Transverse colon (tissue), 4 donors: ENCODE measurements around the gene MET. TPM values are rescaled to one million over a fixed set of nuclear protein-coding genes. Genes with fewer than 3 reads are reported as not detected.

Experiments used
- DNase-seq: peaks from one replicate; pipeline ENCODE4 v3.0.0-alpha.2; 2019
- H3K27ac ChIP-seq, 4 donors: fragments of 200-600 bp; sonication (generic); 2 replicates each; pipeline ENCODE4 v1.5.1; 2016 to 2018; ENCODE audit warnings: inconsistent platforms in 4 of 4
- H3K27me3 ChIP-seq: fragments of 200-600 bp; sonication (generic); 2 replicates; pipeline ENCODE4 v1.5.1; 2017; ENCODE audit warnings: inconsistent platforms
- H3K36me3 ChIP-seq, 4 donors: fragments of 200-600 bp; sonication (generic); 2 replicates each; pipeline ENCODE4 v1.5.1; 2017 to 2019; ENCODE audit warnings: inconsistent platforms in 4 of 4
- H3K4me1 ChIP-seq, 4 donors: fragments of 200-600 bp; sonication (generic); 2 replicates each; pipeline ENCODE4 v1.5.1; 2017 to 2020; ENCODE audit warnings: inconsistent platforms in 4 of 4
- H3K4me3 ChIP-seq, 4 donors: fragments of 200-600 bp; sonication (generic); 1 replicate in 1 of 4; 2 replicates in 3 of 4; pipeline versions ENCODE4 v1.5.1 to v1.6.1; 2017 to 2019; ENCODE audit warnings: inconsistent platforms in 4 of 4
- H3K9me3 ChIP-seq, 2 donors: fragments of 200-600 bp; sonication (generic); 2 replicates each; pipeline ENCODE4 v1.5.1; 2017 to 2019; ENCODE audit warnings: inconsistent platforms in 2 of 2
- EP300 ChIP-seq: sonication (generic); formaldehyde crosslinking; IDR thresholded peaks from one replicate; pipeline ENCODE4 v1.6.1; 2017; ENCODE audit warnings: antibody characterized with exemption, low read depth
- POLR2A ChIP-seq: fragments of 450-650 bp; IDR thresholded peaks from one replicate; pipeline ENCODE4 v1.6.1; 2016; ENCODE audit warnings: antibody characterized with exemption, mild to moderate bottlenecking, moderate library complexity
- POLR2AphosphoS5 ChIP-seq, 3 donors: sonication (generic); formaldehyde crosslinking; IDR thresholded peaks; one replicate each; pipeline ENCODE4 v1.6.1; 2016; ENCODE audit warnings: antibody characterized with exemption in 3 of 3
- WGBS, 2 donors: methylation state at CpG; one replicate each; pipeline ENCODE4 v1.1.5; 2018; ENCODE audit warnings: low coverage in 1 of 2; 5-methylcytosine and 5-hydroxymethylcytosine counted together
- in situ Hi-C, 4 donors: fragments of 200-750 bp; cut with MboI; loops; one replicate each; pipeline versions ENCODE4 v1.15.0 to v1.15.1; 2017; ENCODE audit warnings: low sequenced_read_pairs in 3 of 4, low pct_ligation_motif_present in 1 of 4, low pct_unique_long_range_greater_than_20kb in 1 of 4
- intact Hi-C: fragments of 100-400 bp; cut with DNase I; formaldehyde crosslinking; loops from one replicate; pipeline ENCODE4 v1.15.1; 2023; ENCODE audit warnings: low total_unique reads
- total RNA-seq, 4 donors: library from RNA; depleted of rRNA; stranded (reverse); fragments of >200 nt; gene quantifications; one replicate each; pipeline ENCODE4 v1.1.0, GENCODE V29; 2016
- TF ChIP-seq, protein P1 (sequence below), 5 experiments: fragments of 200-600 bp in 3 of 5; fragments of 450-650 bp in 2 of 5; sonication (generic) in 3 of 5; IDR thresholded peaks; 1 replicate in 2 of 5; 2 replicates in 3 of 5; pipeline ENCODE4 v1.5.1; 2016 to 2017; ENCODE audit warnings: antibody characterized with exemption in 5 of 5, inconsistent platforms in 3 of 5, mild to moderate bottlenecking in 2 of 5, moderate library complexity in 1 of 5

The MET gene
- total RNA-seq, 4 donors from 2014 or later: 6.4 to 35.5 (median 20.3) TPM

DNA sequence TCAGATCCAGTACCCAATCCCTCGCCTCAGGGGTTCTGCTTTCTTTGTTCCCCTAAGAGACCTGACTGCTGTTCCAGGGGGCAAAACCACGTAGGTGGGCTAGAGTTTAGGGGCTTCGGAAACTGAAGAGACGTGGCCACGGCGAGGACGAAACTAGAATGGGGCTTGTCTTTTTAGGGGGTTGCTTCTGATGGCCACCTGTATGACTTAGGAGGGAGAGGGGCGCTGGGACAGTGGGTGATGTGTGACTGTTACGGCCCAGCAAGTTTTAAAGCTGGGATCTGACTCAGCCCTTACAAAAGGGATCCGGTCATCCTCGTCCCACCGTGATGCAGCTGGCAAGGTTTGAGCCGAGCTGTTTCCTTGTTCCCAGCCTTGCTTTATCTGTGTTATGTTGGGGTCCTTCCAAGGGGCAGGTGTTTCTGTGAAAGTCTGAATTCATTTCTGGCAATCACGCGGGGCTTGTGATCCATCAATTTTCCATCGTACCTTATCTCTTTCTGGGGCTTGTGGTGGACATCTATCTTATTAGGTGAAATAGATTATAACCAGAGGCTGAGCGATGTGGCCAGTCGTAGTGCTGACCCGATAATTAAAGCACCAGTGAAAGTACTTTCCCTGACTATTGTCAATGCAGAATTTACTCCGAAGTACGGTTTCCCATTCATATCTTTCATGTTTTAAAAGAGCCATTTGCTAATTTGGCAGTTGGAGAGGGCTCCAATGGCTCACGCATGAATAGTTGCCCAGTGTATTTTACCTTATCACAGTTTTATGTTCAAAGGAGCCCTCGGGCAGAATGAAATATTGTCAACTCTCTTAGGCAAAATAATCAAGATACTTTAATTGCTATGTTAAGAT is 830 bp downstream of the MET start:
- TF ChIP-seq, protein P1, sequence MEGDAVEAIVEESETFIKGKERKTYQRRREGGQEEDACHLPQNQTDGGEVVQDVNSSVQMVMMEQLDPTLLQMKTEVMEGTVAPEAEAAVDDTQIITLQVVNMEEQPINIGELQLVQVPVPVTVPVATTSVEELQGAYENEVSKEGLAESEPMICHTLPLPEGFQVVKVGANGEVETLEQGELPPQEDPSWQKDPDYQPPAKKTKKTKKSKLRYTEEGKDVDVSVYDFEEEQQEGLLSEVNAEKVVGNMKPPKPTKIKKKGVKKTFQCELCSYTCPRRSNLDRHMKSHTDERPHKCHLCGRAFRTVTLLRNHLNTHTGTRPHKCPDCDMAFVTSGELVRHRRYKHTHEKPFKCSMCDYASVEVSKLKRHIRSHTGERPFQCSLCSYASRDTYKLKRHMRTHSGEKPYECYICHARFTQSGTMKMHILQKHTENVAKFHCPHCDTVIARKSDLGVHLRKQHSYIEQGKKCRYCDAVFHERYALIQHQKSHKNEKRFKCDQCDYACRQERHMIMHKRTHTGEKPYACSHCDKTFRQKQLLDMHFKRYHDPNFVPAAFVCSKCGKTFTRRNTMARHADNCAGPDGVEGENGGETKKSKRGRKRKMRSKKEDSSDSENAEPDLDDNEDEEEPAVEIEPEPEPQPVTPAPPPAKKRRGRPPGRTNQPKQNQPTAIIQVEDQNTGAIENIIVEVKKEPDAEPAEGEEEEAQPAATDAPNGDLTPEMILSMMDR (IDR thresholded peaks at IDR 0.05): no peak
- TF ChIP-seq POLR2AphosphoS5 (IDR thresholded peaks at IDR 0.05) (no peak), POLR2A (no peak), EP300 (no peak)
- H3K4me1 ChIP-seq: peaks cover 0 to 15% (median 8%) of the 10 kb centered on the region in 4 donors
- peak; percentile 26 for DNase-seq
- peak overlapping the region; percentile 79 to 92 (median 85) for H3K27ac ChIP-seq
- no peaks in the 10 kb centered on the region for H3K9me3 ChIP-seq
- H3K4me3 ChIP-seq: peak overlapping the region; percentile 51 to 75 (median 62)
- peaks cover 2% of the 10 kb centered on the region for H3K27me3 ChIP-seq
- in situ Hi-C loops: loop anchor here in 1 of 4 donors (10.0 kb wide), 1 partner anchor 132 kb away; no protein-coding TSS in a partner anchor
- no peaks in the 10 kb centered on the region for H3K36me3 ChIP-seq
- WGBS, 2 donors: 21 to 27% methylated on average over 12 to 23 of the region's 23 CpGs
- intact Hi-C loops: loop anchor here (1.0 kb wide), 1 partner anchor 136 kb away; no protein-coding TSS in a partner anchor

DNA sequence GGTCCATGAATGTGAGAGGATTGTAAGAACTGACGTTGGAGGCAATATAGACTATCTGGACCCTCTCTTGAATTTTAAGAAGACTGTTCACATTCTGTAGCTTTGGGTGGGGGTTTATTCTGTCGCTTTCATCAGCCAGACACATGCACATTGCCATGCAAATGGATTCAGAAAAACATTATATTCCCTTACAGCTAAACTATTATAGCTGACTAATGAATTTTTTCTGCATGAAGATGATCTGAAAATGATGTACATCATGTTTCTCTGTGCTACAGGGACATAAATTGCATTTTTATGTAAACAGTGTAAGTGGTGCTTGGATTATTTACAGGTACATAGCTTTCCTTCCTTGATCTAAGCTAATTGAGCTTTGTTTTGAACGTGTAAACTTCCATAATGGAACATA is 1.5 kb downstream of the MET start:
- in situ Hi-C loops (loop anchor here in 1 of 4 donors (10.0 kb wide), 1 partner anchor 131 kb away; no protein-coding TSS in a partner anchor), intact Hi-C loops (no loop called here)
- no peak for DNase-seq
- no peaks in the 10 kb centered on the region for H3K36me3 ChIP-seq
- WGBS, 2 donors: 46 to 47% methylated on average over 2 to 3 of the region's 3 CpGs
- TF ChIP-seq EP300 (no peak), POLR2A (no peak), POLR2AphosphoS5 (IDR thresholded peaks at IDR 0.05) (no peak)
- TF ChIP-seq, protein P1 (IDR thresholded peaks at IDR 0.05): no peak
- H3K9me3 ChIP-seq: no peaks in the 10 kb centered on the region
- H3K27ac ChIP-seq: no peak overlapping the region
- peaks cover 0 to 15% (median 8%) of the 10 kb centered on the region in 4 donors for H3K4me1 ChIP-seq
- H3K27me3 ChIP-seq: peaks cover 2% of the 10 kb centered on the region
- H3K4me3 ChIP-seq: peak overlapping the region in 2 of 4 donors; percentile 70 to 75

DNA sequence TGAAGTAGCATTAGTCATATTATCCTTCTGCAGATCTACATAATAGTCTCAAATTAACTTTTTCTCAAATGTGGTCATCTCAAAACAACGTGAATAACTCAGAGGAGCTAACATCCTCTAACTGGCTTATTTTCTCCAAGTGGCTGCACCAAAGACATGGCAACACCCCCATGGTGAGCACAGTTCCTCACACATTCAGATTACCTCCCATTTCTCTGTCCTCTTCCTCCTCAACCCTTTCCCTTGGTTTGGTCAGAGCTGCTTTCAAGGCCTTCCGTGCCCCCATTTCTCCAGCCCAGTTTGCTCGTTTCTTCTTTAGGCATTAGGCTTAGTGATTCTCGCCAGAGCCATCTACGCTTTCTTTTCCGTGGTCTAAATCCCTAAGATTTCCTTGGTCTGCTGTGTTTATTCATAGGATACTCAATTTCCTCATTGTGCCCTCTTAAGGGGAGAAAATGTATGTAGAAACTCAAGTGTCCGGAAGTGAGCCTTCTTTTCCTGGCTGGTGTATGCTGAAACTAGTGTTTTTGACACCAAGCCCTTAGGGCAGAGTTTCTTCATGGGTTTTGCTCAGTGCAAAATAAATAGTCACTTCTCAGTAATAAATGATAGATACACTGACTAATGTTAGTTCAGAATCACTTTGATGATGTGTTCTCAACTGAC is 2.6 kb downstream of the MET start:
- Histone ChIP-seq H3K4me3 (no peak overlapping the region), H3K4me1 (peaks cover 0 to 15% (median 8%) of the 10 kb centered on the region in 4 donors), H3K27me3 (peaks cover 2% of the 10 kb centered on the region), H3K9me3 (no peaks in the 10 kb centered on the region), H3K27ac (no peak overlapping the region), H3K36me3 (no peaks in the 10 kb centered on the region)
- intact Hi-C loops: no loop called here
- no peak for DNase-seq
- 65 to 81% methylated on average over 5 to 7 of the region's 7 CpGs for WGBS, 2 donors
- TF ChIP-seq POLR2A (no peak), POLR2AphosphoS5 (IDR thresholded peaks at IDR 0.05) (no peak)
- in situ Hi-C loops: loop anchor here in 1 of 4 donors (10.0 kb wide), 1 partner anchor 130 kb away; no protein-coding TSS in a partner anchor

DNA sequence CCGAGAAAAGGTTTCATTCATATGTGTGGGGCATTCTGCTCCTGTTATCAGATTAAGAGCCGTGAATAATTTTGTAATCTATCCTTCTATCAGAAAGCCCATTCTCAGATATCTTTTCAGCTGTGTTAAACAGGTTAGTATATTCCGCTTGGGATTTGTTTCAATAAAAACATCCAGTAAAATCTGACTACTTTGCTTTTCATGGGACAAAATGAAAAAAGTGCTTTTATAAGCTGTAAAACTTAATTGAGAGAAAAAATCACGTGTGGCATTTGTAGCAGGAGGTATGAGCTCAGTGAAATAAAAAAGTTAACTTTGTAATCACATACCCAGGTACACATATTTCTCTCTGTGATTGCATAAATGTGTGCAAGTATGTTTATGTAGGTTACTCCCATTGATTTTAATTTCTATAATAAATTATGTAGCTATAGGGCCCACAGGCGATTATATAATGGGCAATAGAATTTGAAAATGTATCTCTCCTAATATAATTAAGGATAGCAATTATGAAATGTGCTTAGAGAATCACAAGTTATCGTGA is 3.9 kb downstream of the MET start:
- in situ Hi-C loops (loop anchor here in 1 of 4 donors (10.0 kb wide), 1 partner anchor 129 kb away; no protein-coding TSS in a partner anchor), intact Hi-C loops (no loop called here)
- Histone ChIP-seq H3K4me3 (no peak overlapping the region), H3K27ac (no peak overlapping the region), H3K36me3 (no peaks in the 10 kb centered on the region), H3K4me1 (peaks cover 0 to 15% (median 6%) of the 10 kb centered on the region in 4 donors), H3K27me3 (peaks cover 2% of the 10 kb centered on the region), H3K9me3 (no peaks in the 10 kb centered on the region)
- no peak for DNase-seq
- TF ChIP-seq EP300 (no peak), POLR2AphosphoS5 (IDR thresholded peaks at IDR 0.05) (no peak), POLR2A (no peak)
- TF ChIP-seq, protein P1 (IDR thresholded peaks at IDR 0.05): no peak
- WGBS, 2 donors: 82 to 86% methylated on average over 6 of the region's 6 CpGs
